GM21526 (cell line): Measurements from ENCODE around the gene PFKFB2.

Experiments
- ATAC-seq: cut with Tn5 transposase; IDR thresholded peaks from one replicate; pipeline ENCODE4 v1.9.1; 2021; ENCODE audit warnings: moderate library complexity; ENCODE audit not compliant: unreplicated experiment, low FRiP score

The PFKFB2 gene

GRCh38 chr1:207021139-207021861 is 31.8 kb upstream of the PFKFB2 start:
- ATAC-seq = no peak

DNA sequence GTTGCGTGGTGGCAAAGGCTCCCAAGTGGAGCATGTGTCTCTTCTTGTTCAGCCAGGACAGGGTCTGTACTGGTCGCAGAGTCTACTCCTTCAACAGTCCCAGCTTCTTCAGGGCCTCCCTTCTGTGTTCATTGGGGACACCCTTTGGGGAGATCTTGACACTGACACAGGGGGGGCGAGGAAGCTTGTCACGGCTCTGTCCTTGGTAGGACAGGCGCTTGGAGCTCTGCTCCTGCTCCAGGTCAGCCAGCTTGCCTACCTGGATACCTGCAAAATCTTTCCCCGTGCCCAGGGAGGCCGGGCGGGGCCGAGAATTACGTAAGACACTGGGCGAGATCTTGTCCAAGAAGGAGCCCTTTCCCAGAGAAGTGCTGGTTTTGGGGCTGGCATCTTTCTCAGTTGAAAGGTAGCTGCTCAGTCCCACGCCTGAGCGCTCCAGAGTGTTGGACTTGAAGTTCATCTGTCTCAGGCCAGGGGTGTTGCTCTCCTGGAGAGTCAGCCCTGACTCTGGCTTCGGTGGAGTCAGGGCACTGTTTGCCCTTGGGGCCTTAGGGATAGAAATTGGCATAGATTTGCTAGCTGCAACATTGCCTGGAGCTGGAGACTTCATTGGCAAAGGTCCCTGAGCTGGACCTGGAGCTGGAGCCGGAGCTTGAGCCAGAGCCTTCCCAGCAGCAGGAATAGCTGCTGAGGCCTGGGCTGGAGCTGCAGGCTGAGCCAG is 31.0 kb upstream of the PFKFB2 start:
- no peak for ATAC-seq

DNA sequence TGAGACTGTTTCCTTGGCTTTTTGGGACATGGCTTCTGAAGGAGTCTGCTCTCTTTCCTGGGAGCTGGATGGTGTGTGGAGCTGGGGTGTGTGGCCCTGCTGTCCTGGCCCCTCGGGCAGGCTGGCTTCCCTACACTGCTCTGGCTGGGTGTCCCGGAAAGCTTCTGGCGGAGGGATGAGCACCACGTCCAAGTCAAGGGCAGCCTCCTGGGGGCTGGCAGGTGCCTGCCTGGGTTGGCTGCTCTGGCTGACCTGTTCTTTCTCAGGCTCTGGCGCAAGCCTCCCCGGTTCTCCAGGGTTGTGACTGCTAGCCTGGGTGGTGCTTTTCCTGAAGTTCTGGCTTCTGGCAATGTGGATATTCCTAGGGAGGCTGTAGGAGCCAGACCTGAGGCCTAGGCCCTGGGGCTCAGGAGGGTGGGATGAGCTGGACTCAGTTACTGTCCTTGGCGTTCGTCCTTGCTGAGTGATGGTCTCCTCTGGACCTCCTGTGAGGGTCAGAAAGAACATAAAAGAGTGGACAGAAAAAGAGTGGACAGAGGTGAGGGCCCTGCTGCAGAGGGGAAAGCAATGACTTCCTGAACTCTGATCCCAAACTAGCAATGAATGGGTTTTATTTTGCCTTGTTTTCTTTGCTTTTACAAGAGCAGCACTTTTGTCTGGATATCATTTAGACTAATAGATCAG is 29.9 kb upstream of the PFKFB2 start:
- ATAC-seq = no peak

DNA sequence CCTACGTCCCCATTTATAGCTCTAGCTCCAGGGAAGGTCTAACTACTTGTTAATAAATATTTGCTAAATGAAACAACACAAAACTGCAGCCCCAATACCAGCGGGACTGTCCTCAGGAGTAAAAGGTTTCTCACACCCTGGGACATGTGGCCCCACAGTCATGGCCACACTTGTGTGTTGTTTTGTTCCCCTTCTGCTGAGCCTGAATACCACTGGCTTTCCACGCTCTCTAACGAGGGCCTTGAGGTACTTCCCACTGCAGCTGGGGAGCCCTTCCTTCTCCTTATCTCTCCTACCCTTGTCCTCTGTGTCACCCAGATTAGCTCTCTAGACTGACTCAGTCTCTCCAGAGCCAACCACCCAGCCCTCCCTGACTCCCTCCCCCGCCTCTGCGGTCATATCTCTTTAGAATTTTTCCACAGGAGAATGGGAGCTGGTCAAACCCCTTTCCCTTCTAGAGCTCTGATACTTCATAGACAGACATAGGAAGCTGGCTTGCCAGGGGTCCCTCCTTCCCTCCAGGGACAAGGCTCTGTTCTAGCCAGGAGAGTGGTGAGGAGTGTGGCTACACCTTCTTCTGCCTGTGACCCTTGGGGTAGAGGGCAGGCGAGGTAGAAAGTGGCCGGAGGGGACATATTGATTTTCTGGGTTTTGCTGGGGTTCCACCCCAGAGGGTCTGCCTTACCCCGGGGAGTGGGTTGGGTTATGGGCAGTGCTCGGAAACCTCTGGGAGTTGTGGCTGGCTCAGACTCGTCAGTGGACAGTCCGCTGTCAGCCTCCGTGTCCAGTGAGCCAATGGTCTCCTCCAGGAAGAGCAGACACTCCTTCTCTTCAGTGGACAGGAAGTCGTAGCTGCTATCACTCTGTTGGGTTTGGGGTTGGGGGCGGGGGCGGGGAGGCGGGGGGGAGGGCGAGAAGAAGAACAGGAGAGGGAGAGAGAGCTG is 28.6 kb upstream of the PFKFB2 start:
- ATAC-seq = no peak

DNA sequence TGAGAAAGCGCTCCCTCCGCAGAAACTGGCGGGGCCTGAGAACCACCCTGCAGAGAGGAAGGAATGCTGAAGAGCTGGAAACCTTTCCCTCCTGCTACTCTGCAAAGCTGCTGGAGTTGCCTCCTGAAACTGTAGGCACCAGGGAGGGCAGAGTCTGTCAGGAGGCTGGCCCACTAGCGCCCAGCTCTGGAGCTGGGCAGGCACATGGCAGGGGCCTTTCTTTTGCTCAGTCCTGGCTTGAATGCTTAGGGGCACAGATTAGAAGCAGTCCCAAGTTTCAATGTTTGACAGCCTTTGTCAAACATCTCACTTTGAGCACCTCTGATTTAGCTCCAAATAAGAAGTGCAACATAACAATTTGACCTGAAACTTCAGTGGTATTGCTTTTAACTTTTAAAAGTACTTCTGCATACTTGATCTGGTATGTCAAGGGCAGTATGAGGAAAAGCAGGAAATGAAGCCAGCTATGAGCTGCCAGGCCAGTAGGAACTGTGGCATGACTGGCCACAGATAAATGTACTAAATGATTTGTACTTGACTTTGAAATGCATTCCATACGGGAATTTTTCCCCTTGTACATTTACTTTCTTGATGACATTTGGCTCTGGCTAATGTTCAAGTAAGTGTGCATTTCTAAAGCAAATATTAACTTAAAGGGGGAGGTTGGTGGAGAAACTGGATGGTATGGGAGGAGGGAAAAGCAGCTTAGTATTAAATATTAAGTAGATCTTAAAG is 27.8 kb upstream of the PFKFB2 start:
- no peak for ATAC-seq

- no peak for ATAC-seq
Observed at GRCh38 chr1:207026104-207026534, 27.0 kb upstream of the PFKFB2 start.

DNA sequence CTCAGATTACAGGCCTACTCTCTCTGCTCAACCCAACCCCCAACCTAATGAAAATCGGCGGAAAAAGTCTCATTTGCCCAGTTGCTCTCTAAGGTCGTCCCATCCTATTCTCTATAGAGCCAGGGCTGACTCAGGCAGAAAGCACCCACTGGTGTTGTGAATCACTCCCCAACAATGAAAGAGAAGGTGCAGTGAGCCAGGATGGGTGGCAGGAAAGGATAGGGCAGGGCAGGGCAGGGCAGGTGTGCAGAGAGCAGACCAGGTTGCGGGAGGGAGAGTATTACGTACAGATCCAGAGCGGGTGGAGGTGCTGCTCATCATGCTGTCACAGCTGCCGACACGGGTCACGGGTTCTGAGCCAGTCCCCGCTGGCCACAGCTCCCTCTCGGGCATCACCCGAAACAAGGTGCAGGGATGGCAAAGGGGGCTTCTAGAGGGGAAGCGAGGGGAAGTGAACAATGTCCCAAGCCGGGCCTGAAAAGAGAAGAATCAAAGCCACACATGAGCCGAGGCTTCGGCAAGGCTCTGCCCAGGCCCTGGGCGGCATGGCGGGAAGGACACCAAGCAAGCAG is 25.8 kb upstream of the PFKFB2 start:
- no peak for ATAC-seq

- no peak for ATAC-seq
Observed at GRCh38 chr1:207027921-207028320, 25.2 kb upstream of the PFKFB2 start.

- no peak for ATAC-seq
Observed at GRCh38 chr1:207028884-207029650, 24.0 kb upstream of the PFKFB2 start.

GRCh38 chr1:207029701-207030521 is 23.2 kb upstream of the PFKFB2 start:
- ATAC-seq = no peak

- ATAC-seq = no peak
Observed at GRCh38 chr1:207030522-207031009, 22.5 kb upstream of the PFKFB2 start.

DNA sequence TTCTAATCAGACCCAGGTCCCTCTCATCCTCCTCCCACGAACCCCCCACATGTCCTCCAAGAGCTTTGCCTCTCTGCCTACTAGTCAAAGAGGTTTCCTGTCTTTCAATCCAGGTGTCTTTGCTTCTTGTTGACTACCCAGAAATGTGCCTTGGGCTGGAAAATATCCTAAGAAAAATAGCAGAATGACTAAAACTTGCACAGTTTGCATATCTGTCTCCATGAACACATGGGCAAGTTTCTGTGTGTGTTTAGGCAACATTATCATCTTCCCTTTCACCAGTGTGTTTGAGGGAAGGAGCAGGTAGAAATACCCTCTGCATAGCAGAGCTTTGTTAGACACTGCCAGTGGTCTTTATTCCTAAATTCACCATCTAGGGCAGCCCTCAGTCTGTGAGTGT is 22.1 kb upstream of the PFKFB2 start:
- ATAC-seq = no peak

- no peak for ATAC-seq
Observed at GRCh38 chr1:207031632-207032264, 21.3 kb upstream of the PFKFB2 start.

- no peak for ATAC-seq
Observed at GRCh38 chr1:207032528-207033017, 20.5 kb upstream of the PFKFB2 start, which contains the start of gene C1orf116. Gene C1orf116 (minus strand): TSS chr1:207032756. CDS start chr1:207027598, 5,158 bp downstream.

GRCh38 chr1:207033302-207033701 is 19.8 kb upstream of the PFKFB2 start:
- ATAC-seq = no peak

GRCh38 chr1:207034208-207034607 is 18.9 kb upstream of the PFKFB2 start:
- ATAC-seq = no peak

- ATAC-seq = no peak
Observed at GRCh38 chr1:207034998-207035397, 18.1 kb upstream of the PFKFB2 start.
